BLaER1 treated with 17β-estradiol and CSF1 and Interleukin-3, amounts not matched to agents 10 nM and 100 nM (cell line): ENCODE results near the gene ACTR3.
A peak's percentile ranks its signal among the peaks of the same experiment; 100 is the strongest.

Experiments
- H3K27ac ChIP-seq, 11 experiments: shearing (Covaris generic); formaldehyde crosslinking; 2 replicates each; pipeline ENCODE4 v1.8.1; 2022
- H3K27me3 ChIP-seq, 11 experiments: shearing (Covaris generic); formaldehyde crosslinking; 2 replicates each; pipeline ENCODE4 v1.8.1; 2022
- H3K36me3 ChIP-seq, 11 experiments: shearing (Covaris generic); formaldehyde crosslinking; 2 replicates each; pipeline ENCODE4 v1.8.1; 2022
- H3K4me1 ChIP-seq, 10 experiments: shearing (Covaris generic); formaldehyde crosslinking; 2 replicates each; pipeline ENCODE4 v1.8.1; 2022
- H3K4me2 ChIP-seq, 11 experiments: shearing (Covaris generic); formaldehyde crosslinking; 2 replicates each; pipeline ENCODE4 v1.8.1; 2022
- H3K4me3 ChIP-seq, 10 experiments: shearing (Covaris generic); formaldehyde crosslinking; 2 replicates each; pipeline ENCODE4 v1.8.1; 2022
- H3K9ac ChIP-seq, 11 experiments: shearing (Covaris generic); formaldehyde crosslinking; 2 replicates each; pipeline ENCODE4 v1.8.1; 2022
- H3K9me3 ChIP-seq, 11 experiments: shearing (Covaris generic); formaldehyde crosslinking; replicated peaks in 1 of 11; 2 replicates each; pipeline ENCODE4 v1.8.1; 2022
- H4K20me1 ChIP-seq, 11 experiments: shearing (Covaris generic); formaldehyde crosslinking; 2 replicates each; pipeline ENCODE4 v1.8.1; 2022
- Cebpa-rat ChIP-seq, 11 experiments: shearing (Covaris generic); IDR thresholded peaks; 2 replicates each; pipeline ENCODE4 v1.8.1; 2022

ACTR3 gene

DNA sequence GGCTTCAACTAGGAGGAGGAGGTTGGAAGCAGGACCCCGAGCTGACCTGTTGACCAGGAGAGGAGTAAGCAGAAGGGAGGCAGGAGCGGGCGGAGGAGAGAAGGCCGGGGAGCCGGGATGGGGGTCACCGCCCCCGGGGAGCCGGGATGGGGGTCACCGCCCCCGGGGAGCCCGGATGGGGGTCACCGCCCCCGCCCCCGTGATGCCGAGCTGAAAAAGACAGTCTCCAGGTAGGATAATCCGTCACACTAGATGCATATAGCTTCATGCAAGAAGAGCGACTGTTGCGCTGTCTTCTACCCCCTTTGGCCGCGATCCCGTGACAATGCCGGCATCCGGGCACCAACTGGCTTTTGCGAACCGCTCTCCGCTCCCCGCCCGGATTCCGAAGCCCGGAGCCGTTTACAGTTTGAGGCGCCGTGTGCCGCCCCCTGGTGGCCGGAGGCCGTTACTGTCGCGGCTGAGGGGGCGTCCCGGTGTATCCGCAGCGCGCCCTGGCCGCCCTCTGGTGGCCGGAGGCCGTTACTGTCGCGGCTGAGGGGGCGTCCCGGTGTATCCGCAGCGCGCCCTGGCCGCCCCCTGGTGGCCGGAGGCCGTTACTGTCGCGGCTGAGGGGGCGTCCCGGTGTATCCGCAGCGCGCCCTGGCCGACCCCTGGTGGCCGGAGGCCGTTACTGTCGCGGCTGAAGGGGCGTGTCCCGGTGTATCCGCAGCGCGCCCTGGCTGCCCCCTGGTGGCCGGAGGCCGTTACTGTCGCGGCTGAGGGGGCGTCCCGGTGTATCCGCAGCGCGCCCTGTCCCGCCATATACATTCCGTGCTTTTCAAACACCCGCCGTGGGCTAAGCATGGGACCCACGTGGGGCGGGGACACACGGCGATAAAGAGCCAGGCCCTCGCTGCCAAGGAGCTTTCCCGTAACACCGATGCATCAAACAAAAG, 89.6 kb downstream of the ACTR3 start:
- no peak overlapping the region for H3K9ac ChIP-seq
- TF ChIP-seq Cebpa-rat (IDR thresholded peaks at IDR 0.05), result no peak
- H3K4me1 ChIP-seq, result peaks cover 14 to 31% (median 26%) of the 10 kb centered on the region in 10 experiments
- H4K20me1 ChIP-seq, result no peaks in the 10 kb centered on the region; a peak in 1 of 22 replicates
- H3K36me3 ChIP-seq, result peaks cover 0 to 59% (median 5%) of the 10 kb centered on the region in 11 experiments; a peak in 9 of 22 replicates
- no peaks in the 10 kb centered on the region for H3K27me3 ChIP-seq
- H3K4me3 ChIP-seq, result peak overlapping the region in 1 of 10 experiments; percentile 9; a peak in 1 of 20 replicates
- H3K9me3 ChIP-seq, result peaks cover 14 to 18% (median 15%) of the 10 kb centered on the region in 11 experiments
- no peak overlapping the region for H3K4me2 ChIP-seq
- H3K27ac ChIP-seq, result no peak overlapping the region

DNA sequence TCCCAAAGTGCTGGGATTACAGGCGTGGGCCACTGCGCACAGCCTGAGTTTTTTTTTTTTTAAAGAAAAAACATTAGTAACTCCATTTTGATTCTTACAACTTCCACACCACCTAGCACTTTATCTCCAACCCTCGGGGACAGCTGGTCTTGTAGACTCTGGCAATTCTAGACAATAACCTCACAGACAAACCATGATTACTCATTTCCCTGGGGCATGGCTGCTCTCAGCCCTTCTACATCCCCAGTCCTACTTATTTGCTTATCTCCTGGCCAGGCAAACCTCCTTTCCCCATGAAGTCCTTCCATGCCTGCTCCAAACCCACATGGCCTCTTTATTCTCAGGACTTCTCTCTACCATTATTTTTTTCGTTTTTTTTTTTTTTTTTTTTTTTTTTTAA, 91.1 kb downstream of the ACTR3 start:
- Histone ChIP-seq H3K36me3 (peaks cover 0 to 46% (median 5%) of the 10 kb centered on the region in 11 experiments; a peak in 9 of 22 replicates), H3K27ac (no peak overlapping the region), H3K4me2 (no peak overlapping the region), H4K20me1 (no peaks in the 10 kb centered on the region; a peak in 1 of 22 replicates), H3K4me3 (no peak overlapping the region), H3K4me1 (peaks cover 14 to 26% (median 23%) of the 10 kb centered on the region in 10 experiments), H3K9ac (no peak overlapping the region), H3K27me3 (no peaks in the 10 kb centered on the region), H3K9me3 (peaks cover 14 to 18% (median 15%) of the 10 kb centered on the region in 11 experiments)
- TF ChIP-seq Cebpa-rat (IDR thresholded peaks at IDR 0.05), result no peak

DNA sequence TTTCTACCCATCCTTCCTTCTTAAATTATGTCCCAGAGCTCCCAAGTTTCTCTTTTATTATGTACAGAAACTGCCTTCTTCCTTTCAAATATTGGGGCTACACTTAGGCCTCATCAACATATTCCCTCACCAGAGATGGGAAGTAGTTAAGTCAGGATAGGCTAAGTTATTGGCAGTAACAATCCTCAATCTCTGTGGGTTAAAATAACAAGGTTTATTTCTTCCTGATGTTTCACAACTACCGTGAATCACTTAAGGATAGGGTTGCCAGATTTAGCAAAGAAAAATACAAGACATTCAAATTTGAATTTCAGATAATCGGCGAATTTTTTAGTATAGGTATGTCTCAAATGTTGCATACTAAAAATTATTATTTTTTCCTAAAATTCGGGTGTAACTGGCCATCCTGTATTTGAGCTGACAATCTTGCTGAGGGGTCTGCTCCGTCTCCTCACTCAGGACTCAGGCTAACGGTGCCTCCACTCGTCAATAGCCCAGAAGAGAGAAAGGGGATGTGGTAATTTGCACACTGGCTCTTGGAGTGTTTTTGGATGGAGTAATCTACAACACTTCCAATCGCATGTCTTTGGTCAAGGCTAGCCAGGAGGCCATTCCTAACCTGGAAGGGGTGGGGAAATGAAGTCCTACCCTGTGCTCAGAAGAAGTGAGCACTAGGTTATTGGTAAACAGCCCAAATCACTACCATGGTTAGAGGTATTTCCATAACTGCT, 91.7 kb downstream of the ACTR3 start:
- Histone ChIP-seq H3K4me1 (peaks cover 8 to 19% (median 17%) of the 10 kb centered on the region in 10 experiments), H3K36me3 (peaks cover 0 to 46% (median 5%) of the 10 kb centered on the region in 11 experiments; a peak in 9 of 22 replicates), H4K20me1 (no peaks in the 10 kb centered on the region; a peak in 1 of 22 replicates), H3K9ac (no peak overlapping the region), H3K4me2 (no peak overlapping the region), H3K27ac (no peak overlapping the region), H3K4me3 (no peak overlapping the region), H3K9me3 (peaks cover 14 to 18% (median 15%) of the 10 kb centered on the region in 11 experiments), H3K27me3 (no peaks in the 10 kb centered on the region)
- TF ChIP-seq Cebpa-rat (IDR thresholded peaks at IDR 0.05), result no peak

DNA sequence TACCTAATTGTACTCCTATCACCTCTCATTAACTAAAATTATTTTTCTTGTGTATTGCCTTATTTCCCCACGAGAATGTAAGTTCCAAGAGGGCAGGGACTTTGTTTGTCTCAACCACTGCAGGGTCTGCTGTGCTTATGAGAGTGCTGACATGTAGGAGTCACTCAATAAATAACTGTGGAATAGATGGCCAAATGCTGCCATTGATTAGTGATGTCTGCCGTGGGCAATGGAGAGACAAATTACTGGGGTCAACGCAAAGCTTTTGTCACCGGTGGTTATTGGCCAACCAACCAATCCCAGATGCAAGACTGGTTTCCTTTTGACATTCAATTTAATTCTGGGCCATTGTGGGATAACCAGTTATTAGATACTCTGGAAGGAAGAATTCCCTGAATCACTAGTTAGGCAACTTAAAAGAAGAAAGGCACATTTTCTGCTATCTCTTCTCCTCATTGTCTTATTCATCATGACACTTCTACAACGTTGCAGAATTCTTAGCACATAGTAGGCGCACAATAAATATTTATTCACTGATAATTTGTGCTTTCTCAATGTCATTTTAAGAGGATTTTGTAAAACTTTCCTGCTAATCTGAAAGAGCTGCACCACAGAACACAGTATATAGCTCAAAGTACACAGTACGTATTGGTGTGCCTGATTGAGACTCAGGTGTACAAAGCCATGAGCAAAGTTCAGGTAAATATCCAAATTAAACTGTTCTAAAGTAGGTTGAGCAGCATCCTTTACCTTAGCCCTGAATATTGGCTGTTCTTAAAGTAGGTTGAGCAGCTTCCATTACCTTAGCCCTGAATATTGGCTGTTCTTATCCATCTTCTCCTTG, 95.9 kb downstream of the ACTR3 start:
- Histone ChIP-seq H3K9ac (no peak overlapping the region), H3K27ac (no peak overlapping the region), H3K9me3 (no peaks in the 10 kb centered on the region), H3K27me3 (no peaks in the 10 kb centered on the region), H3K36me3 (peaks cover 0 to 27% (median 0%) of the 10 kb centered on the region in 11 experiments; a peak in 2 of 22 replicates), H3K4me2 (no peak overlapping the region), H3K4me3 (no peak overlapping the region), H3K4me1 (no peaks in the 10 kb centered on the region), H4K20me1 (no peaks in the 10 kb centered on the region)
- no peak for TF ChIP-seq Cebpa-rat (IDR thresholded peaks at IDR 0.05)

DNA sequence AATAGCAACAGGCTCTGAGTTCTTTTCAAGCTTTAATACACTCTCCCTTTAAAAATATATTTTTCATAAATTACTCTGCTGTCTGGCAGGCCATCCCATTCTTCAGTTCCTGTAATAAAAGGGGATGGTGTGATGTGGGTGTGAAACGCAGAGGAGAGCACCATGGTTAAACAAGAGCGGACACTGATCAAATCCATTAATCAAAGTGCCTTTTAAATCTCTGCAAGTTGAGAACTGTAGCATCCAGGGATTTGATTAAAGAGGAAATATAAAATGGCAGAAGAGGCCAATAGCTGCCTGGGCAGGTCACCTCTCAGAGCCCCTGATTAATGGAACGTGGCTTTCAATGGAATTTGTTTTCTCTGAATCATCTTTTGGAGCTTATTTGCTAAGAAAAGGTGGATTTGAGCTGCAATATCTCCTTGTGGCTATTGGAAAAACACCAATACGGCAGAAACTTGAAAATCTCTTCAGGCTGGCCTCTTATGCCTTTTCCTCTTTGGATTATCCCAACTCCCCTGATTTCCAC, 96.9 kb downstream of the ACTR3 start:
- no peak overlapping the region for H3K4me3 ChIP-seq

DNA sequence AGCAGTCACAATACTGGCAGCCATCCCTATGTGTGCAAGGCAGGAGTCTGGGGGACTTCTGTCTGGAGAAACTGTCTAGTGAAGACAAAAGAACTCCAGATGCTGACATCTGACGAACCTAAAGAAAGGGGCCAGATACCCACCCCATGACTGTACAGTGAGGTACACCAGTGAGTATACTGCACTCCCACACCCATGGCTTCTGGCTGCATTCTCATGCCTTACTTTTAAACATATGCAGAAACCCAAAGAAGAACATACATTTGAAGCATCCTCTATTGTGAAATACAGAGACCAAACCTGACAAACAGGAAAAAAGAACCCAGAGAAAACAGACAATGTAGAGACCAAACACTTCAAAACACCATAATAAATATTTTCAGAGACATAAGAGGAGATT, 102.2 kb downstream of the ACTR3 start:
- no peaks in the 10 kb centered on the region for H3K27me3 ChIP-seq
- H3K27ac ChIP-seq, result no peak overlapping the region
- H3K4me1 ChIP-seq, result peaks cover 0 to 4% (median 0%) of the 10 kb centered on the region in 10 experiments; a peak in 3 of 20 replicates
- no peak overlapping the region for H3K4me3 ChIP-seq
- H3K9ac ChIP-seq, result no peak overlapping the region
- no peaks in the 10 kb centered on the region; a peak in 1 of 22 replicates for H3K36me3 ChIP-seq
- TF ChIP-seq Cebpa-rat (IDR thresholded peaks at IDR 0.05), result no peak
- H3K4me2 ChIP-seq, result no peak overlapping the region
- no peaks in the 10 kb centered on the region for H3K9me3 ChIP-seq
- H4K20me1 ChIP-seq, result no peaks in the 10 kb centered on the region

More for the DNA sequence above, 96.9 kb downstream of the ACTR3 start:
- Histone ChIP-seq H3K27ac (no peak overlapping the region), H3K27me3 (no peaks in the 10 kb centered on the region), H3K9me3 (no peaks in the 10 kb centered on the region), H3K36me3 (peaks cover 0 to 25% (median 0%) of the 10 kb centered on the region in 11 experiments; a peak in 2 of 22 replicates), H3K4me2 (no peak overlapping the region), H3K4me1 (no peaks in the 10 kb centered on the region), H4K20me1 (no peaks in the 10 kb centered on the region), H3K9ac (no peak overlapping the region)
- TF ChIP-seq Cebpa-rat (IDR thresholded peaks at IDR 0.05), result no peak

DNA sequence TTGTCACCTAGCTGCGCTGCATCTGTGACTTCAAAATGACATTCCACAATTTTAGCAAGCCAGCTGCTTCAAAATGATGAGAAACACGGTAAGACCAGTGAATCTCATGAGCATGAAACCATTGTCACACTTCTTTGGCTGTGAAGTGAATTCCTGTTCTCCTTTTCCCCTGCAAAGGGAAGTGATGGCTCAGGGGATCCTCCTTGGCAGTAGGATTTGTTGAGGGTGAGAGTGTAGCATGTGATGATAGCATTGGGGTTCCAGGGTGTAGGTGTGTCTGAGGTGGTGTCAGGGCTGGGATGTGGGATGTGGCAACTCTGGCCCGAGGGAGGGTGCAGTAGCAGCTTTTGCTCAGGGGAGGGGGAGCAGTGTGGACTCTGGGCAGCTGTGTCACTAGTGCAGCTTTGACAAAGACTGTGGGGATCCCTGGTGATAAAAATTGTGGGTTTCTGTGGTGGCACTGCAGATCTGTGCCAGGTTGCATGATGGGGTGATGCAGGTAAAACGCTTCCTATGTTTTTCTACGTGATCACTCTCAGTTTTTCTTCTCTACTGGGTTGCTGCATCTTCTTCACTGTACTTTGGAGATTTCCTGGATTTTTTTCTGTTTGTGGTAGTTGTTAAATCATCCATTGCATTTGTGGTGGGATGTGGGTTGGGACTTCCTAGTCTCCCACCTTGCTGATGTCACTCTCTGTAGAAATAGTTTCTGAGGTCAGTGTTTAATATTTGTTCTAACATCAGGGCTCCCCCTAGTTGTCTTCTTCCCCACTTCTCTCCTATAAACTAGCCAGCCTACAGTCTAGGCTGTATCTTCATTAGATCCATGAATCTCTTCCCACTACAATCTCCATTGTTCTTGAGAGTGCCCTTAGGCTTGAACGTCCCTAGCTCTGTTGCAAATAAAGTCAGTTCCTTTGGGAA, 107.0 kb downstream of the ACTR3 start:
- Histone ChIP-seq H3K4me3 (no peak overlapping the region), H3K27ac (no peak overlapping the region), H3K4me2 (no peak overlapping the region), H3K36me3 (peaks cover 0 to 4% (median 0%) of the 10 kb centered on the region in 11 experiments; a peak in 1 of 22 replicates), H3K9me3 (no peaks in the 10 kb centered on the region), H3K27me3 (no peaks in the 10 kb centered on the region), H3K4me1 (peaks cover 0 to 6% (median 0%) of the 10 kb centered on the region in 10 experiments; a peak in 3 of 20 replicates), H3K9ac (no peak overlapping the region), H4K20me1 (no peaks in the 10 kb centered on the region)
- no peak for TF ChIP-seq Cebpa-rat (IDR thresholded peaks at IDR 0.05)
